ENCODE results near the gene LIPM.
"Not testable (repeated sequence)": the region's sequence is repeated elsewhere in the genome, so short reads cannot be mapped to it uniquely, and the experiment has no call there.

Gene LIPM

DNA sequence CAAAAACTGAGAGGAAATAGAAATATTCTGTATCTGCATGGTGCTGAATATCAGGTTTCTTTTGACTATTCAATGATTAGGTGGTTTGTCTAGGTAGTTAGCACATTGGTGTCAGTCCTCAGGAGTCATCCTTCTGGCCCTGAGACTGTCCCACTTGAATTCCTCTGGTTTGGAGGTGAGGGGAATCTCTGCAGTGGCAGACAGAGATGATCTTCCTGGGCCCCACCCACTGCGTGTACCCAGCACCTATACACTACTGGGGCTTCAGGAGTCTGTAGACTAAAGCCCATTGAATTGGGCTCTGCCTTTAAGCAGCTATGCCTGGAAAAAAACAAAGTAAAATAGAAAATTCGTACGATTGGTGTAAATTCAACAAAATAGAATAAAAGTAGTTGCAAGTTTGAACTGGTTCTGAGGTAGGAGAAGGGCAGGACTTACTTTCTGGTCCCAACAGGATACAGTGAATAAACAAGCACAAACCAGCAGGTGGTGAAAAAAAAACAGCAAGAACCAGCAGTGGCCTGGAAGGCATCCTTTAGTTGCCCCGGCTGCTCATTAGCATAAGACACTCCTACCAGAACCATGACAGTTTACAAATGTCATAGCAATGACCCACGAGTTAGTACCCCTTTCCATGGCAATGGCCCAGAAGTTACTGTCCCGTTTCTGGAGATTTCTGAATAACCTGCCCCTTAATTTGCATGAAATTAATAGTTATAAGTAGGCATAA is 1.7 kb downstream of the LIPM start:
- no peak for DNase-seq

DNA sequence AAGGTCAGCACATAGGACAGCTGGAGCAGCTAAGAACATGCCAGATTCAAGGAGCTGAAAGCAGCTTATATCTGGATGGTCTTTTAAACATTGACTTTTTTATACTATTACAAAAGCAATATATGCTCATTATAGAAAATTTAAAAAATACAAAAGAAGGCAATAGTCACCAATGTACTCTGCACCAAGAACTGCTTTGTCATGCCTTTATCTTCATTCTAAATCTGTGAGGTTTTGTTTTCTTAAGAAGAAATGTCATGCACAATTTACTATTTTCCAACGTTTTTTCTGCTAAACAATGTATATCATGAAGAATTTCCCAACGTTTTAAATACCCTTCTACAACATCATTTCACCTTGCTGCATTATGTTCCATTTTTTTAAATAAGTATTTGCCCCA is 2.8 kb downstream of the LIPM start:
- DNase-seq = peak; percentile 57

DNA sequence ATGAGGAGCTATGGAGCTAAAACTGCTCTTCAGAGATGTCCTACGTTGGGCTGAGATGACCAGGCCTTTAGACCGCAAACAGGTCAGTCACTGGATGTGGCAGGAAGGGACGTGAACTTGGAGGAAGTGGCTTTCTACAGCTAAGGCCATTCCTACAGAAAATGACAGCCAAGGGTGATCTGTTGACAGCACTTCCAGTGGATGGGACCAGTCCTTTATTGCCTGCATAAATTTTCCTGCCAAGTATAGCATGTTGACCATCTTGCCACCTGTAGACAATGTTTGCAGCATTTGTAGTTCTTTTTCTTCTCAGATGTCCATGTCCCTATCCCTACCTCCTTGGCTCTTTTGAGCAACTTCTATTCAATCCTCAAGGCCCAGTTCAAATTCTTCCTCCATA is 3.4 kb downstream of the LIPM start:
- no peak for DNase-seq

DNA sequence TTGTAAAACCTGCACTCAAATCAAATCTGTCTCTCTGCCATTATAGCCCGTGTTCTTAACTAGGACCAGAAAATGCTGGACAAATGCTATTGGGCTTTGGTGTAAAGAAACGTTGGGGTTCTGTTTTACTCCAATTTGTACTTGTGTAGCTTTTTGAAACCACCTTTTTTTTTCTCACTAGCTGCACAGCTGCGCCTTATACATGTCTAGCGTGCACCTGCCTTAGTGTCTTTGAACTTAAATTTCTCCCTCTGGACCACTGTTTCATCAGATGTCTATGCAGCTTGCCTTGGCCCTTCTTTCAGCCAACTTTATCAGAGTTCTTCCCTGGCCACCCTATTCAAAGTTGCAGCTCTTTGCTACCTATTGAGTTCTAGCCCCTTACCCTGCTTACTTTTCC is 7.1 kb downstream of the LIPM start:
- DNase-seq = no peak

DNA sequence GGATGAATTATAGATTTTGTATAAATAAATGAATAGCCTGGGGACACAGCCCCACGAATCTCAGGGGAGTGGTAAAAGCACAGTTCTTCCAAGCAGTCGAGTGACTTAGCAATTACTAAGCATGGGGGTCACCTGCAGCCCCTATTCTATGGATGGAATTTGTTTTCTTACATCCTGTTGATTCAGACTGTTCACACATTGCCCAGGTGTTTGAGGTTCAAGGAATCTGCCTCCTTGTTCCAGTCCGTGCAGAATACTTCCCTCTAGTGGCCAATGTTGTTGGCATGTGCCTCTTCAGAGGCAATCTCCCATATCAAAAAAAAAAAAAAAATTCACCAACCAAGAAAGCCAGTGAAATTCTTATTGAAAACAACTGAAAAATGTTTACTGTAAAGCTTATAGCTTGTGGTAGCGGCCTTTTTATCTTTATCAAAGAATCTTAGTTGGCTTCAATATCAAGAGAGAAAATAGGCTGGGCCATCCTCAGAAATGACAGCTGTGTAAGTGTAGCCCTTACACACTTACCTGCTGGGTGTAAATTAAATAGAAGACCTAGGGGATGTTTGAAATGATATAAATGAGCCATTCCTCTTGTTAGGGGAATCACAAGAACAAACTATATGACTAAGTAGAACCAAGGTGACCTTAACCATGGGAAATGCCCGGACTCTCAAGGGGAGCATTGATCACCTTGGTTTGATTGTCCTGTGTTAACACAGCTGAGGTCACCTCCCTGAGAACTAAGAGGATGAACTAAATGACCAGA is 7.8 kb downstream of the LIPM start:
- DNase-seq = peak; percentile 81

DNA sequence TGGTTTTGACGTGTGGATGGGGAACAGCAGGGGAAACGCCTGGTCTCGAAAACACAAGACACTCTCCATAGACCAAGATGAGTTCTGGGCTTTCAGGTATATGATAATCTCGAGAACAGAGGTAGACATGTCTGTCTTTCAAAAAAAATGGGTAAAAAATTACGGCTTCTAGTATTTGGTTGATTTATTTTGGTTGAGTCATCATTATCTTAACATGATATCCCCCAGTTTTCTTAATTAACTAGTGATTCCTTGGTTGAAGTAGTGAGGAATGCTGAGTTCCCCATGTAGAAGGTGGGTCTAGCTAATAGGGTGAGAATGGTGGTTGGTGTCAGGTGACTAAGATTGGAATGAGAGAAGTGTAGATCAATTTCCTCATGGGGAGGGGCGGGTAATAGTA is 10.7 kb downstream of the LIPM start:
- DNase-seq = no peak

DNA sequence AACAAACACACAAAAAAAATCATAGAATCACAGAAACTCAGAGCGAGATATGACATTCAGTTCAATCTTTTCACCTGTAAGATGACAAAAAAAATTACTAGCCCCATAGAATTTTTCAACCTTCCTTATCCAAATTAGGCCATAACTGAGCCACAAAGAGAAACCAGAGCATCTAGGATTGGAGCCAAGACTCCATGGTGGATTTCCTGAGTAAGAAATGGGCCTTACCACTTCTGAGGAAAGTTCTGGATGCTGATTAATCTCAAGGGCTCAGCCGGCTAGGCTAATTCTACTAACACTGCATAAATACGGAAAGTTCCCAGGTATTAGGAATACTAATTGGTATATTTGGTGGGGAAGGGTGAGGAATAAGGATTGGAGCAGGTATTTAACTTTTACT is 16.8 kb downstream of the LIPM start:
- DNase-seq = no peak

DNA sequence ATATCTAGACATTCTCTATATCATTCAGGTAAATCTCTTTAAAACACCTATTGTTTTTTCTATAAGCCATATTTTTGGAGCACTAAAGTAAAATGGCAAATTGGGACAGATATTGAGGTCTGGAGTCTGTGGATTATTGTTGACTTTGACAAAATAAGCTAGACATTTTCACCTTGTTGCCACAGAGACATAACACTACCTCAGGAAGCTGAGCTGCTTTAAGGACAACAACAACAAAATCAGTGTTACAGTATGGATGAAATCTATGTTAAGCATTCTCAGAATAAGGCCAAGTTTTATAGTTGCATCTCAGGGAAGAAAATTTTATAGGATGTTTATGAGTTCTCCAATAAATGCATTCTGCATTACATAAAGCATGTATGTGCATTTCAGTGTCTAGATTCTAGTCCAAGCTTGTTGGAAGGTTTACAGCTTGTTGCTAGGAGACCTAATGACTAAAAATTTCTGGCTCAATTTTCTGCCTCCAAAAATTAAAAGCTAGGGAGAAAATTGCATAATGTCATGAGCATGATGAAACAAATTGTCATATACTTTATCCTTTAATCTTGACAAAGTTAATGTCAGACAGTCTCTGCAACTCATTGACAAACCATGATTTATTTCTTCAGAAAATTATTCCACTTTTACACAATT is 18.3 kb downstream of the LIPM start:
- peak; percentile 64 for DNase-seq

DNA sequence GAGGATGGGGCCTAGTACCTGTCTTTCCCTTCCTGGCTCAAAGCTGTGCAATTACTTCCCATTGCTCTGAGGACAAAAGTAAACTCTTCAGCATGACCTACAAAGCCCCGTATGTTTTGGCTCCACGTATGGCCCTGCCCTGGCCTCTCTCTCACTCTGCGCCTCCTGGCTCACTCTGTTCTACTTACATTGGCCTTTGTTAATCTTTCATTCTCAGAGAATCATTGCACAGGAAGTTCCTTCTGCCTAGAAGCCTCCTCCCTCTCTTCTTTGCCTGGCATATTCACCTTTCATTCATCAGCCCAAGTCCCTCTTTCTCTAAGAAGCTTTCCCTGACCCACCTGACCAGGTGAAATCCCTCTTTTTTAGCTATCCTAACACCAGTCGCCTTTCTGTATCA is 23.9 kb downstream of the LIPM start:
- DNase-seq = no peak

DNA sequence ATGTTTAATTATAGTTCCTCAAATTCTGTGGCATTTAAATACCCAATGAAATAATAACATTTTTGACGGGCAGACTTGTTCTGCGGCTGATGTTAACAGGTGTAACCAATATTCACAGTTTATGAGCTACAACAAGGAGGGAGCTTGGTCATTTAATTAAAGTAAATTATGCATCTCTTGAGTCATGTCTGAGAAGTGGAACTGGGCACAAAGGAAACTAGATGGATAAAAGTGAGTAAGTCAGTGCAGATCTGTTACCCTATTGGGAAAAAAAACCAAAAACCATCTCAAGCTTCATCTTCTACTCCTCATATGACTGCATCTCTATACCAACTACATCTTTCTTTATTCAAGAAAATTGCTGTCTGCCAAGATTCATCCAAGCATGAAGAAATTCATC is 25.1 kb downstream of the LIPM start:
- no peak for DNase-seq

DNA sequence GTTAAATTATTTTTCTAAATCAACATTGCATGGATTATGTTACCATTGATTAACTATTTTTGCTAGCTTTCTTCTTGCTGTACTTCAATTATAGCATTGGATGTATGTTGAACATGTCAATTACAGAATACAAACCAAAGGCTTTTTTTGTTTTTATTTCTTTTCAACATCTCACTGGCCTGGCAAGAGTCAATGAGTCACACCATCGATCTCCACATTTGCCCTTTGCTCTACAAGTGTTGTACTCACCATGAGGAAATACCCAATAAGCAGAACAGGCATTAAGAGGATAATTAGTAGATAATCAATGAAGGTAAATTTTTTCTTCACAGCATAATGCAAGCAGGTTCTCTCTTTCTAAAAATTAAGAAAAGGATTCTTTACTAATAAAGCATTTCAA is 25.8 kb downstream of the LIPM start:
- DNase-seq = no peak

DNA sequence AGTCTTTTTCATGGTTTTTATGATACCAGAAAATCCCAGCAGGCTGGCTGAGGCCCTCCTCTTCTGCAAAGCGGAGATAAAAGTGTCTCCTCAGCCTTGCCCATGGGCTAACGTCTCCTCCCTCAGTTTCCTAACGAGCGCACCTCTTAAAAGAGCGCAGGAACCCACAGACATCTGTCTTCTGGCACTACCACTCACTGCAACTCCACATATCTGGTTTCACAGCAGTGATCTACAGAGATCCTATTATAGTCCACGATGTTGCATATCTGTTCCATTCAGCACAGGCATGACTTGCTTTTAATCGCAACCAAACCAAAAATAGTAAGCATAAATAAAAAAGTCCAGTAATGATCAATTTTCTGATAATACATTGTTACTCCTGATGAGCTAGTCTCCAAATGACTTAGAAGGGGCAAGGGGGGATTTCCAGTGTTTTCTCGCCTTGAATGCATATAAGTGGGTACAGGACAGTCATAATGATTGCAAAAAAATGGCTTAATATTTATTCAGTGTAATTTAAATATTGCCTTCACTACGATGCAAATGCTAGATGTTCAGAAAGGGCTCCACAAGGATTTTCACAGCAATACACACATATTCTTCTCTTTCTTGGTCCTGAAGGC is 28.2 kb downstream of the LIPM start:
- peak; percentile 78 for DNase-seq

DNA sequence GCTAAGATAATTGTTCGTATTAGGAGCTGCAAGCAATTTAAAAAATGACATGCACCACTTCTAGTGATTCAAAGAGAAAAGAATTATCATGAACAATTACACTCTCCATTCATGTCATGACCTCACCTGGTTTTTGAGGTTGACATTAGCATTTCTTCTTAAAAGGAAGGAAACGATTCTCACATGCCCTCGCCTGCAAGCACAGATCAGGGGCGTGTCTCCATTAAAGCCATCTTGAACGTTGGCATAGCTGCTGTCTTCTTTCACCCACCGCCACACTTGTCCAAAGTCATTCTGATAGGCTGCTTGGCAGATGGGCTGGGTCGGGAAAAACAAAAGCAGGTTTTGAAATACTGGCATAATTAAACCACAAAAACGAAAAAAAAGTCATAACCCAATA is 29.2 kb downstream of the LIPM start:
- DNase-seq = no peak

DNA sequence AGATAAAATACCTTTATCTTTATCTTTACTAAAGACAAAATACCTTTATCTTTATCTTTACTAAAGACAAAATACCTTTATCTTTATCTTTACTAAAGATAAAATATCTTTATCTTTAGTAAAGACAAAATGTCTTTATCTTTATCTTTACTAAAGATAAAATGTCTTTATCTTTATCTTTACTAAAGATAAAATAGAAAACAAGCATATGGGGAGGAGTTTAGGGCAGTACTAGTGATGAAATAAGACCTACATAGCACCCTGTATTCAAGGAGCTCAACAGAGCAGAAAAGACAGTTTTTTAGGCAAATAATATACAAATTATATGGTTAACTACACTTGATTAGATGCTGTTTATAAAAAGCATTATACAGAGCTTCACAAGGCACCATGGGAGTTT is 29.8 kb downstream of the LIPM start:
- DNase-seq = no peak

DNA sequence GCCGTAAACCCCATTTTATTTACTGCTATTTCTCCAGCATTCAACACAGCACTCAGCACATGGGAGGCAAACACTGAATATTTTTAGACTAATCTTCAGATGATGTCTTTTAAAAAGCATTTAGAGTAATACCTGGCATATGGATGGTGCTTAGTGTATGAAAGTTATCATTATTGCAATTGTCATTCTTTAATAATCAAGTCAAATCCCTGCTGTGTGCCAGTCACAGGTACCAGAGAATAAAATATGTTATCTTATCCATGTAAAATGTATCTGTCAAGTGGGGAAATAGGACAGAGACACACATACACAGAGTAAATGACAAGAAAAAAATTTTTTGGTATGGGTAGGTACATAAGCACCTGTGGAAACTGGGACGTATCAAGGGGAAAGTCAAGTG is 30.6 kb downstream of the LIPM start:
- no peak for DNase-seq

DNA sequence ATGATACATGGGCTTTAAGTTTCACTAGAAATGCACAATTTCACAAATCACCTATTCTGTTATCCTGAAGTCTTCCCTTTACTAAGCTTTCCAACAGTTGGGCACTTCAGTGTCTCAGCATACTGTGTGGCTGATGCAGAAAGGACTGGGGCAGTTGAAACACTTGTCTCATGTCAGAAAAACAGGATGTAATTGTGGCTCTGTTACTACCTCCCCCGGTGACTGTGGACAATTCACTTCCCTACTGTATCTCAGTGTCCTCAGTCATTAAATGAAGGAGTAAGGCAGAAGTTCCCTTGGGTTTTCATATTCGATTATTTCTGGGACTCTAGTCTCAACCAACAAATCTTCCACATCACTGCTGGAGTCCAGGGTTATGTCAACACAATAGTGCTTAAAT is 31.2 kb downstream of the LIPM start:
- peak; percentile 80 for DNase-seq

DNA sequence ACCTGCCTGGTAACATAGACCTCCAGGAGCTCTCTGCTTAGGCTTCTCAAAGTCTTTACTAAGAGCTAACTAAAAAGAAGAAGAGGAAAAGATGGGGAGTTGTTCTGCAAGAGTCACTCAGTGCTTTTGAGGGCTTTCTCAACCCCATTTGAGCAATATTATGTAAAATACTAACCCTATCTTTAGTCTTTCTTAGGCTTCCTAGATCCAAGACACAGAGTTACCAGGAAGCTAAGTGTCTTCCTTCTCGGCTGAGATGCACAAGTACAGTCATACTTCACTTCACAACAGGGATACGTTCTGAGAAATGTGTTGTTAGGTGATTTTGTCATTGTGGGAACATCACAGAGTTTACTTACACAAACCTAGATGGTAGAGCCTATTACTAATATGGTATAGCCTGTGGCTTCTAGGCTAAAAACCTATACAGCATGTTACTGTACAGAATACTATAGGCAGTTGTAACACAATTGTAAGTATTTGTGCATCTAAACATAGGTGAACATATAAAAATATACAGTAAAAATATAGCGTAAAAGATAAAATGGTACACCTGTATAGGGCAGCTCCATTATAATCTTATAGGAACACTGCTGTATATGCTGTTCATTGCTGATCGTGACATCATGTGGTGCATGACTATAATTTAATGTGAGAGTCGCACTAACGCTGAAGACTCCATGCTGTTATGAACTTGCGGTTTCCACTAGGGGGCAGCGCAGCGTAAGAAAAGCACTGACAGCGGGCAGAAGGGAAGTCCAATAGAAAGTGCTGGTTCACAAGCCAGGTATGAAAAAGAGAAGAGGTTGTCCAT is 32.8 kb downstream of the LIPM start:
- peak; percentile 95 for DNase-seq

DNA sequence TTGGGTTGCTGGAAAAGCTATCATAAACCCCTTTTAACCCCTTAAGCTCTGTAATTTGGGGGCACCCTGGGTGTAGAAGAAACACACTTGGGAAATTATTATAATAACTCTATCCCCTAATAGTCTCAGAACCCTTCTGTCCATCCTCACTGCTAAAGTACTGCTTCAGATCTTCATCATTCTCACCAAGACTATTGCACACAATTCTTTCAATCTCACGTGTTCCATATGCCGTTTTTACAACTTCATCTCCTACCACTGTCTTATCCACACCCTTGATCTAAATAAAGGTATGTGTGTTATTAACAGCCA is 33.3 kb downstream of the LIPM start:
- DNase-seq = no peak

DNA sequence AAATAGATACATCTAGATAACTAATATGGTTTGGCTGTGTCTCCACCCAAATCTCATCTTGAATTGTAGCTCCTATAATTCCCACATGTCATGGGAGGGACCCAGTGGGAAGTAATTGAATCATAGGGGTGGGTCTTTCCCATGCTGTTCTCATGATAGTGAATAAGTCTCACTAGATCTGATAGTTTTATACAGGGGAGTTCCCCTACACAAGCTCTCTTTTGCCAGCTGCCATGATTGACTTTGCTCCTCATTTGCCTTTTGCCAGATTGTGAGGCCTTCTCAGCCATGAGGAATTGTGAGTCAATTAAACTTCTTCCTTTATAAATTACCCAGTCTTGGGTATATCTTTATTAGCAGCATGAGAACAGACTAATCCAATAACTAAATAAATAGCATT is 35.1 kb downstream of the LIPM start:
- DNase-seq = not testable (repeated sequence)

DNA sequence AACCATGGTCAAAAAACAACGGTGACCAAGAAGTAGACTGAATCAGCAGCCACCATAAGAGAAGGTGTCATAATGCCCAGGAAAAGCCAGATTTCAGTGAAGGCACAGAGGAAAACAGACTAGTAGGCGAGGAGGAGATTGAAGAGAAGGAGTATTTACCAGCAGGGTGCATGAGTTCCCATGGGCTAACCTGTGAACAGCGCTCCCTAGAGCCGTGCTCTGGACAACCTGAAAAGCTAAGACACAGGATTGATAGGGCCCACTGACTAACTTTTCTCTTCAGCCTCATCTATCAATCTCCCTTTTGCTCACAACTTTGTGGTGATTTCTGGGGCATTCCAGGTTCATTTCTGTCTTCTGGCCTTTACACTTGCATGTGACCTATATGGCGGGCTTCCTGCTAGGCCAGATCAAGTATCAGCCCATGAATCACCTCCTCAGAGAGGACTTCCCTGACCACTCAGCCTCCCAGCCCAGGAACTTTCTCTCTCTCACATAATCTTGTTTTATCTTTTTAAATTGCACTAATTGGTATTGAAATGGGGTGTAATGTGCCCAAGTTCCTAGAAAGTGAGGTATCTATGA is 36.3 kb downstream of the LIPM start:
- no peak for DNase-seq

DNA sequence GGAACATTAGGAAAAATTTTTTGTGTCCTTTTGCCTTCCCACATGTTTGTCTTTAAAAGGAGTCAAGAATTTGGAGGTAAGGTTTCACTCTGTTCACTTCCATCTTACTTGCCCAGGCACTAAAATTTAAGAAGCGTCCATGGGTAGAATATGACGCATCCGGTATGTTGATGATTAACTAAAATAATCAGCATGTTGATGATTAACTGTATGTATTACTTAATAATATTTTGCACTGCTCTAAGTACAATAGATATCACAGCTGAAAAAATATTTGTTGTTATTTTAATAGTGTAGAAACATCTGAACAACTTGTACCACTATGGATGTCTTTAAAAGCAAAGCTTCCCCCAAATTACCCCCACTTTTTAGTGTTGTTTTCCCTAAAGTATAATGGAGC is 37.6 kb downstream of the LIPM start:
- no peak for DNase-seq

DNA sequence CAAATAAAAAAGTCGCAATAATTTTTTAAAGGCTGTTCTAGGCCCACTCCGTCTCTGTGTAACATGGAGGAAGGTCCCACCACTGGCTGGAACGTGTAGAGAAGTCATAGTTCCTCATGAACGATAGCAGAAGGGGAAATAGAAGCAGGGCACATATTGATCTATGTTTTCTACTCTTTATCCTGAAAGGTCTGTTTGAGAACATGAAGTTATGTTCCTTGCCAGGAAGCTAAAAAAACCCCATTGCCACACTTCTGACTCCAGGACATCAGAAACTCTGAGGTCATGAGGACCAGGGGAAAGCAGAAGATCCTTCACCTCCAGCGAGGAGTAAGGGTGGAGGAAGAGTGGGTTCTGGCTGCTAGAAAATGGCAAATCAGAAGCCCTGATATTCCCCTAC is 38.4 kb downstream of the LIPM start:
- DNase-seq = peak; percentile 35
